Liver (tissue), 3 donors: ENCODE data around the gene PEMT.

Experiments
- EGR1 ChIP-seq, 2 donors: IDR thresholded peaks; 2 replicates each; pipeline ENCODE4 v1.6.1; 2016 to 2018; ENCODE audit warnings: antibody characterized with exemption in 2 of 2, low read depth in 2 of 2
- HNF4A ChIP-seq, 2 donors: conservative IDR thresholded peaks; 2 replicates each; pipeline ENCODE4 v1.6.1; 2016; ENCODE audit warnings: antibody characterized with exemption in 2 of 2, mild to moderate bottlenecking in 2 of 2
- HNF4G ChIP-seq: IDR thresholded peaks from 2 replicates; pipeline ENCODE4 v1.6.1; 2016; ENCODE audit warnings: antibody characterized with exemption
- JUND ChIP-seq, 2 donors: IDR thresholded peaks; 2 replicates each; pipeline ENCODE4 v1.6.1; 2016; ENCODE audit warnings: antibody characterized with exemption in 2 of 2
- NR2F2 ChIP-seq: IDR thresholded peaks from 2 replicates; pipeline ENCODE4 v1.6.1; 2016; ENCODE audit warnings: antibody characterized with exemption
- RAD21 ChIP-seq, 2 donors: IDR thresholded peaks; 2 replicates each; pipeline ENCODE4 v1.6.1; 2016; ENCODE audit warnings: antibody characterized with exemption in 2 of 2, mild to moderate bottlenecking in 2 of 2
- RXRA ChIP-seq, 2 donors: IDR thresholded peaks; 2 replicates each; pipeline ENCODE4 v1.6.1; 2017 to 2018; ENCODE audit warnings: antibody characterized with exemption in 2 of 2, mild to moderate bottlenecking in 1 of 2
- SP1 ChIP-seq: IDR thresholded peaks from 2 replicates; pipeline ENCODE4 v1.6.1; 2018; ENCODE audit warnings: antibody characterized with exemption, mild to moderate bottlenecking
- TAF1 ChIP-seq: conservative IDR thresholded peaks from 2 replicates; pipeline ENCODE4 v1.6.1; 2016; ENCODE audit warnings: antibody characterized with exemption, mild to moderate bottlenecking
- YY1 ChIP-seq: IDR thresholded peaks from 2 replicates; pipeline ENCODE4 v1.6.1; 2016; ENCODE audit warnings: antibody characterized with exemption, mild to moderate bottlenecking
- TF ChIP-seq, protein P1 (sequence below): IDR thresholded peaks from 2 replicates; pipeline ENCODE4 v1.6.1; 2016; ENCODE audit warnings: antibody characterized with exemption
- TF ChIP-seq, protein P2 (sequence below): fragments of 150-350 bp; IDR thresholded peaks from 2 replicates; pipeline ENCODE4 v1.5.1; 2017; ENCODE audit warnings: improper control_type of control experiment, low read depth, low read length; ENCODE audit not compliant: missing input control
- TF ChIP-seq, protein P3 (sequence below): IDR thresholded peaks from 2 replicates; pipeline ENCODE4 v1.6.1; 2016; ENCODE audit warnings: antibody characterized with exemption, mild to moderate bottlenecking
- TF ChIP-seq, protein P4 (sequence below): IDR thresholded peaks from 2 replicates; pipeline ENCODE4 v1.6.1; 2016; ENCODE audit warnings: antibody characterized with exemption
- donor health status: healthy.
- donor health status: healthy.

DNA sequence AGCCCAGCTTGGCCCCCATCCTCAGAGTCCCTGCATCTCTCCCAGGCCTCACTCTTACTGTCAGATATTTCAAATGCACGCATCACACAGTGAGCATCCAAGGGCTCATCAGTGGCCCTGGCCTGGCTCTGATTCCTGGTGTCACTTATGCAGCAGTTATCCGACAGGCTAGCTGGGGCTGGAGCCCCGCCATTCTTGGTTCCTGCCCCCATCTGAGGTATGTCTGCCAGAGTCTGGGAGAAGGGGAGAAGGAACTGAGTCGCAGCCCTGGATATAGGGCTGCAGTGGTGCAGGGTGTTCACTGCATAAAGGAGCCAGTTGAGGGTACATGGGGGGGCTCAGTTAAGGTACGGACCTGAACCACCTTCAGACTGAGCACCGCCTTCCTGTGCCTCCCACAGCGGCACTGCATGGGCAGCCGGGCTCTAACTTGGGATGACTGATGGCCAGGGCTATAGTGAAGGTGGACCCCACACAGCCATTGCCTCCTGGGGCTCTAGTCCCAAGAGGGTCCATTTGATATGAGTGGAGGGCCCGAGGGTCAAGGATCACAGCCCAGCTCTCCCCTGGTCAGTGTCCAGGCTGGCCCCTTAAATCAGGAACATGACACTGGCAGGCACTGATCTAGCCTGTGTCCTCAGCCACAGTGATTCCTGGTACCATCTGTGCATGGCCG lies 93.5 kb downstream of the PEMT start:
- TF ChIP-seq, protein P1, sequence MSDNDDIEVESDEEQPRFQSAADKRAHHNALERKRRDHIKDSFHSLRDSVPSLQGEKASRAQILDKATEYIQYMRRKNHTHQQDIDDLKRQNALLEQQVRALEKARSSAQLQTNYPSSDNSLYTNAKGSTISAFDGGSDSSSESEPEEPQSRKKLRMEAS, result no peak
- TF ChIP-seq EGR1 (IDR thresholded peaks at IDR 0.05; ENCODE audit: low read depth in 2 of 2) (no peak), YY1 (no peak), TAF1 (no peak), SP1 (no peak), HNF4A (conservative IDR thresholded peaks at IDR 0.05) (no peak), RAD21 (IDR thresholded peaks at IDR 0.05) (no peak), JUND (IDR thresholded peaks at IDR 0.05) (no peak), RXRA (IDR thresholded peaks at IDR 0.05) (no peak), NR2F2 (no peak), HNF4G (no peak)
- TF ChIP-seq, protein P2, sequence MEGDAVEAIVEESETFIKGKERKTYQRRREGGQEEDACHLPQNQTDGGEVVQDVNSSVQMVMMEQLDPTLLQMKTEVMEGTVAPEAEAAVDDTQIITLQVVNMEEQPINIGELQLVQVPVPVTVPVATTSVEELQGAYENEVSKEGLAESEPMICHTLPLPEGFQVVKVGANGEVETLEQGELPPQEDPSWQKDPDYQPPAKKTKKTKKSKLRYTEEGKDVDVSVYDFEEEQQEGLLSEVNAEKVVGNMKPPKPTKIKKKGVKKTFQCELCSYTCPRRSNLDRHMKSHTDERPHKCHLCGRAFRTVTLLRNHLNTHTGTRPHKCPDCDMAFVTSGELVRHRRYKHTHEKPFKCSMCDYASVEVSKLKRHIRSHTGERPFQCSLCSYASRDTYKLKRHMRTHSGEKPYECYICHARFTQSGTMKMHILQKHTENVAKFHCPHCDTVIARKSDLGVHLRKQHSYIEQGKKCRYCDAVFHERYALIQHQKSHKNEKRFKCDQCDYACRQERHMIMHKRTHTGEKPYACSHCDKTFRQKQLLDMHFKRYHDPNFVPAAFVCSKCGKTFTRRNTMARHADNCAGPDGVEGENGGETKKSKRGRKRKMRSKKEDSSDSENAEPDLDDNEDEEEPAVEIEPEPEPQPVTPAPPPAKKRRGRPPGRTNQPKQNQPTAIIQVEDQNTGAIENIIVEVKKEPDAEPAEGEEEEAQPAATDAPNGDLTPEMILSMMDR, result no peak
- TF ChIP-seq, protein P3, sequence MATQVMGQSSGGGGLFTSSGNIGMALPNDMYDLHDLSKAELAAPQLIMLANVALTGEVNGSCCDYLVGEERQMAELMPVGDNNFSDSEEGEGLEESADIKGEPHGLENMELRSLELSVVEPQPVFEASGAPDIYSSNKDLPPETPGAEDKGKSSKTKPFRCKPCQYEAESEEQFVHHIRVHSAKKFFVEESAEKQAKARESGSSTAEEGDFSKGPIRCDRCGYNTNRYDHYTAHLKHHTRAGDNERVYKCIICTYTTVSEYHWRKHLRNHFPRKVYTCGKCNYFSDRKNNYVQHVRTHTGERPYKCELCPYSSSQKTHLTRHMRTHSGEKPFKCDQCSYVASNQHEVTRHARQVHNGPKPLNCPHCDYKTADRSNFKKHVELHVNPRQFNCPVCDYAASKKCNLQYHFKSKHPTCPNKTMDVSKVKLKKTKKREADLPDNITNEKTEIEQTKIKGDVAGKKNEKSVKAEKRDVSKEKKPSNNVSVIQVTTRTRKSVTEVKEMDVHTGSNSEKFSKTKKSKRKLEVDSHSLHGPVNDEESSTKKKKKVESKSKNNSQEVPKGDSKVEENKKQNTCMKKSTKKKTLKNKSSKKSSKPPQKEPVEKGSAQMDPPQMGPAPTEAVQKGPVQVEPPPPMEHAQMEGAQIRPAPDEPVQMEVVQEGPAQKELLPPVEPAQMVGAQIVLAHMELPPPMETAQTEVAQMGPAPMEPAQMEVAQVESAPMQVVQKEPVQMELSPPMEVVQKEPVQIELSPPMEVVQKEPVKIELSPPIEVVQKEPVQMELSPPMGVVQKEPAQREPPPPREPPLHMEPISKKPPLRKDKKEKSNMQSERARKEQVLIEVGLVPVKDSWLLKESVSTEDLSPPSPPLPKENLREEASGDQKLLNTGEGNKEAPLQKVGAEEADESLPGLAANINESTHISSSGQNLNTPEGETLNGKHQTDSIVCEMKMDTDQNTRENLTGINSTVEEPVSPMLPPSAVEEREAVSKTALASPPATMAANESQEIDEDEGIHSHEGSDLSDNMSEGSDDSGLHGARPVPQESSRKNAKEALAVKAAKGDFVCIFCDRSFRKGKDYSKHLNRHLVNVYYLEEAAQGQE, result no peak
- TF ChIP-seq, protein P4, sequence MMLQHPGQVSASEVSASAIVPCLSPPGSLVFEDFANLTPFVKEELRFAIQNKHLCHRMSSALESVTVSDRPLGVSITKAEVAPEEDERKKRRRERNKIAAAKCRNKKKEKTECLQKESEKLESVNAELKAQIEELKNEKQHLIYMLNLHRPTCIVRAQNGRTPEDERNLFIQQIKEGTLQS, result no peak
